Right lung (tissue), 5 donors: ENCODE results near the gene HBQ1. TPM values are rescaled to one million over a fixed set of nuclear protein-coding genes. Genes with fewer than 3 reads are reported as not detected.
"Not testable (repeated sequence)": the region's sequence is repeated elsewhere in the genome, so short reads cannot be mapped to it uniquely, and the experiment has no call there.

Source experiments
- DNase-seq, 2 donors: peaks; one replicate each; pipeline ENCODE4 v3.0.0-alpha.2; 2013
- polyA plus RNA-seq, 5 donors: library from polyadenylated mRNA; unstranded; fragments of 120-200 nt; gene quantifications; one replicate each; pipeline versions ENCODE4 v1.2.1 to v1.2.3, GENCODE V29; 2013; ENCODE audit warnings: inconsistent platforms in 1 of 5, low replicate concordance in 1 of 5; ENCODE audit not compliant: insufficient read length in 5 of 5, insufficient read depth in 1 of 5

The HBQ1 gene
- polyA plus RNA-seq, 5 donors: 0.36 to 1.9 (median 1.1) TPM

DNA sequence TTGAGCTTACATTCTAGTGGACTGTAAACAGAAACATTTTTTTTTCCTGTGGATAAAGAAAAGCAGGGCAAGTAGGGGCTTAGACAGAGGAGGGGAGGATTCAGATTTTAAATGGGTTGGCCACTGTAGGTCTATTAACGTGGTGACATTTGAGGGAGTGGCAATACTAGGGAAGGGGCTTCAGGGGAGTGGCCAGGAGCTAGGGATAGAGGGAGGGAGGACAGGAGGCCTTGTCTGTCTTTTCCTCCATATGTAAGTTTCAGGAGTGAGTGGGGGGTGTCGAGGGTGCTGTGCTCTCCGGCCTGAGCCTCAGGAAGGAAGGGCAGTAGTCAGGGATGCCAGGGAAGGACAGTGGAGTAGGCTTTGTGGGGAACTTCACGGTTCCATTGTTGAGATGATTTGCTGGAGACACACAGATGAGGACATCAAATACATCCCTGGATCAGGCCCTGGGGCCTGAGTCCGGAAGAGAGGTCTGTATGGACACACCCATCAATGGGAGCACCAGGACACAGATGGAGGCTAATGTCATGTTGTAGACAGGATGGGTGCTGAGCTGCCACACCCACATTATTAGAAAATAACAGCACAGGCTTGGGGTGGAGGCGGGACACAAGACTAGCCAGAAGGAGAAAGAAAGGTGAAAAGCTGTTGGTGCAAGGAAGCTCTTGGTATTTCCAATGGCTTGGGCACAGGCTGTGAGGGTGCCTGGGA, 21.0 kb upstream of the HBQ1 start:
- no peak for DNase-seq

- not testable (repeated sequence) for DNase-seq
Measured at GRCh38 chr16:160242-160641, 20.0 kb upstream of the HBQ1 start.

DNA sequence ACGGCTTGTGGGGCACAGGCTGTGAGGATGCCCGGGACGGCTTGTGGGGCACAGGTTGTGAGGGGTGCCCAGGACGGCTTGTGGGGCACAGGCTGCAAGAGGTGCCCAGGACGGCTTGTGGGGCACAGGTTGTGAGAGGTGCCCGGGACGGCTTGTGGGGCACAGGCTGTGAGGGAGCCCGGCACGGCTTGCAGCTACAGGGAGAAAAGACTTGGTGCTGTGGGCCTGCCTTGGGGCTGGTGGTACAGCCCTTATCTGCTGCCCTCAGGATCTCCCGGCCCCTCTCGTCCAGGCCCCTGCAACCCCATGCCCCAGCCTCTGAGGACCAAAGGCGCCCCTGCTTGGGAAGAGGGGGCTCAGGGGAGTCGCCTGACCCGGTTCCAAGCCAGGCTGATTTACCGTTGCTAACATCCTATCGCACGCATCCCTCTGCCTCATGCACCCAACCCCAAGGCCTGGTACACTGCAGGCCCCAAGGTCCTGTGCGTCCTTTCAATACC, 19.5 kb upstream of the HBQ1 start:
- no peak for DNase-seq

DNA sequence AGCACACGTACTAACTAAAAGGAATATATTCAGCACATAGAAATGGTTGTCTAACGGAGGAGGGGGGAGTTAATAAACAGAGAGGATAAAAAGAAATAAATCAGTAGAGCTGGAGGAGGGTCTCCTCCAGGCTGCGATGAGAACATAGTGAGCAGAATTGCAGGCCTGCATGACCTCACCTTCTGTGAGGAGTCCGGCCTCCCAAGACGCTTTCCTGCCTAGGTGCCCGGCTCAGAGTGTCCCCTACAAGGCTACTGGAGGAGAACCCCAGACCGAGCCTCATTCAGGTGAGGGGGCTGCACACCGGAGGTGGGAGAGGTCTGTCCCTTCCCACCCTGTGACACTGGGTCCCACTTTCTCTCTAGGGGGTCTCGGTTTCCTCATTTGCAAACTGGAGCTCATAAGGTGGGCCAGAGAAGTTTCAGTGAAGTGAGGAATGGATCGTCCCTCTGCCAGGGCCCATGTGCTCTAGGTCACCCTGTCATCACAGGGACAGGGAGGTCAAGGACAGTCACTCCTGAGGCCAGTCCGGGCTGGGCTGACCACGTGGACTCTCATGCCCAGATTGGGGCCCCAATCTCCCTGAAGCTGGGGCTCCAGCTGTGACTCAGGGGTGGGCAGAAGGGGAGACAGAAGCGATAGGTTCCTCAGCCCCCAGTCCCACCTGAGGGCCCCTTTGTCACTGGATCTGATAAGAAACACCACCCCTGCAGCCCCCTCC, 17.8 kb upstream of the HBQ1 start:
- no peak for DNase-seq

DNA sequence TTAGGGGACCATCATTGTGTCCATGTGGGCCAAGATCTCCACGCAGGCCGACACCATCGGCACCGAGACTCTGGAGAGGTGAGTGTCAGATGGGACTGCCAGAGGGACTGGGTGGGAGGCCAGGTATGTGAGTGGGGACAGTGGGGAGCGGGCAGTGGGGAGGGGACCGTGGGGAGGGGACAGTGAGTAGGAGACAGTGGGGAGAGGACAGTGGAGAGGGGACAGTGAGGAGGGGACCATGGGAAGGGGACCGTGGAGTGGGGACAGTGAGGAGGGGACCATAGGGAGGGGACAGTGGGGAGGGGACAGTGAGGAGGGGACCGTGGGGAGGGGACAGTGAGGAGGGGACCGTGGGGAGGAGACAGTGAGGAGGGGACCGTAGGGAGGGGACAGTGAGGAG, 17.1 kb upstream of the HBQ1 start:
- not testable (repeated sequence) for DNase-seq

DNA sequence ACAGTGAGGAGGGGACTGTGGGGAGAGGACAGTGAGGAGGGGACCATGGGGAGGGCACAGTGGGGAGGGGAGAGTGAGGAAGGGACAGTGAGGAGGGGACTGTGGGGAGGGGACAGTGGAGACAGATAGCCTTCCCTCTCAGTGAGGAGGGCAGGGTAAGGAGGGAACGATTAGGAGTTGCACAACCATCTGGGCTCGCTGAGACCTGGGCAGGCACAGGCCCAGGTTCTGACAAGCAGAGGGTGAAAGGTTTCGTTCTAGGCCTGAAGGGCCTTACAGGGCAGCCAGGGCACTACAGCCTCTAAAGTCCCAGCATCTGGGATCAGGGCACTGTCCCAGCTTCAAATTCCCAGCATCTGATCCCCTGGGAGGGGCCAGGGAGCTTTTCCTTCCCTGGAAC, 16.6 kb upstream of the HBQ1 start:
- not testable (repeated sequence) for DNase-seq

DNA sequence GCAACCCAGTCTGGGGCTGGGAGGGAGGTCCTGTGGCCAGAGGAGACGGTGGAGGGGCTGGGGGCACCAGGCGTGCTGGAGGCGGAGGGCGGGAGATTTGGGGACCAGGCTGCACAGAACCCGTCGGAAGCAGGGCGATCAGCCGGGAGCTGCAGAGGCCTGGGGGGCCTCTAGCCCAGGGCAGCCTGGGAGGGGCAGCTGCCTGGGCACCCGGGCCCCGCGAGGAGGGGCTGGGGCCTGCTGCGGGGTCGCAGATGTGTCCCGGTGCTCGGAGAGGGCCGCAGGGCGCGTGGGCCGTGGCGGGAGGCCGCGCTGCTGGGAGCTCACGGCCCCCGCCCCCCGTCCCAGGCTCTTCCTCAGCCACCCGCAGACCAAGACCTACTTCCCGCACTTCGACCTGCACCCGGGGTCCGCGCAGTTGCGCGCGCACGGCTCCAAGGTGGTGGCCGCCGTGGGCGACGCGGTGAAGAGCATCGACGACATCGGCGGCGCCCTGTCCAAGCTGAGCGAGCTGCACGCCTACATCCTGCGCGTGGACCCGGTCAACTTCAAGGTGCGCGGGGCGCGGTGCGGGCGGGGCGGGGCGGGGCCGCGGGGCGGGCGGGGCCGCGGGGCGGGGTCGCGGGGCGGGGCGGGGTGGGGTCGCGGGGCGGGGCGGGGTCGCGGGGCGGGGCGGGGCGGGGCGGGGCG, 16.0 kb upstream of the HBQ1 start:
- not testable (repeated sequence) for DNase-seq

- no peak for DNase-seq
Measured at GRCh38 chr16:164827-165538, 15.3 kb upstream of the HBQ1 start.

DNA sequence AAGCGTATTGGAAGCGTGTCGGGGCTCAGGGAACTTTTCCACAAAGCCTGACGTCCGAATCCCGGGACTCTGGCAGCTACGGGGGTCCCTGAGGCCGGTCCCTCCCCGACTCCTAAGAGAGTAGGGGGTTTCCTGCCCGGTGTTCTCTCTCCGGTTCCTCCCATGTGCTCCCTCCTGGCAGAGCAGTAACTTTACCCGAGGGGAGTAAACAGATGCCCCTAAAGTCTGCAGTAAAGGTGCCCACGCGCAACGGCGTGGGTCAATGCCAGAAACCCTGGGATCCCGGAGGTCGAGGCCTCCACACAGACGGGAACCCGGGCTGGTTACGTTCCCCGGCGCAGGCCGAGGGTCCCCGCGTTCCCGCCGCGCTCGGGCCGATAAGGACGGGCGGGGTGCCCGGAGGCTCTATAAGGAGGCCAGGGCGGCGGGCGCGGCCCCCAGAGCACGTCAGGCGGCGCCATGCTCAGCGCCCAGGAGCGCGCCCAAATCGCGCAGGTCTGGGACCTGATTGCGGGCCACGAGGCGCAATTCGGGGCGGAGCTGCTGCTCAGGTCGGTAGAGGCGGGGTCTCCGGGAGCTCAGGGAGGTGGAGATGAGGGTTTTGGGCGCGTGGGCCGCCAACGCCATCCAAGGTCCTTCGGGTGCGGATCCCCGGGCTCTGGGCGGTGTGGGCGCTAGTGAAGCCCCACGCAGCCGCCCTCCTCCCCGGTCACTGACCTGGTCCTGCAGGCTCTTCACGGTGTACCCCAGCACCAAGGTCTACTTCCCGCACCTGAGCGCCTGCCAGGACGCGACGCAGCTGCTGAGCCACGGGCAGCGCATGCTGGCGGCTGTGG, 14.5 kb upstream of the HBQ1 start, which contains the start of gene HBM:
Gene HBM, plus strand, starts transcription at position 440 of the 836 bp plus-strand sequence. Its CDS starts 20 bp downstream, at position 460.
- no peak for DNase-seq

DNA sequence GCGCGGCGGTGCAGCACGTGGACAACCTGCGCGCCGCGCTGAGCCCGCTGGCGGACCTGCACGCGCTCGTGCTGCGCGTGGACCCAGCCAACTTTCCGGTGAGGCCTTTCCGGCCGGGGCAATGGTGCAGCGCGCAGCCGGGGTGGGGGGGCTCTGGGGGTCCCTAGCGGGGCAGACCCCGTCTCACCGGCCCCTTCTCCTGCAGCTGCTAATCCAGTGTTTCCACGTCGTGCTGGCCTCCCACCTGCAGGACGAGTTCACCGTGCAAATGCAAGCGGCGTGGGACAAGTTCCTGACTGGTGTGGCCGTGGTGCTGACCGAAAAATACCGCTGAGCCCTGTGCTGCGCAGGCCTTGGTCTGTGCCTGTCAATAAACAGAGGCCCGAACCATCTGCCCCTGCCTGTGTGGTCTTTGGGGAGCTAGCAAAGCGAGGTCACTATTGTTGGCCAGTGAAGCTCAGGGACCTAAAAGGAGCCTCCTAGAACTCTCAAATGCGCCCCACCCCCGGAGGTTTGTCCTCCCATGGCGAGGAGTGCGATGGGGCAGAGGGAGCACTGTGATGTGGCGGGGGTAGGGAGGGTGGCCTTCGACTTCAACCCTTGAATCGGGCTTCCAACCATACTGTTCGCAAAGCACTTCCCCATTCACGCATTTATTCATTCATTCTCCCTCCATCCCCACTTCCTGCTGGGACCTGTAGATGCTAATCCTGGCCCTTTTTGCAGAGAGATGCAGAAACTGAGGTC, 13.7 kb upstream of the HBQ1 start:
- no peak for DNase-seq

GRCh38 chr16:167122-167690, 13.1 kb upstream of the HBQ1 start:
- DNase-seq: no peak

DNA sequence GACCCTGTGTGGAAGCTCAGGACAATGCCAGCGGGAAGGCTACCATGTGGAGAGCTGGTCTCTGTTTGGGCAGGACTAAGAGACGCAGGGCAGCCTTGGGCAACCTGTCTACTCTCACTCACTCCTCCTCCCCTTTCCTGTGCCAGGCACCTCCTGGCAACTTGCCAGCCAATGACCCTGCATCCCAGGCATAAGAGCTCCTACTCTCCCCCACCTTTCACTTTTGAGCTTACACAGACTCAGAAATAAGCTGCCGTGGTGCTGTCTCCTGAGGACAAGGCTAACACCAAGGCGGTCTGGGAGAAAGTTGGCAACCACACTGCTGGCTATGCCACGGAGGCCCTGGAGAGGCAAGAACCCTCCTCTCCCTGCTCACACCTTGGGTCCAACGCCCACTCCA, 11.8 kb upstream of the HBQ1 start:
- DNase-seq: no peak

DNA sequence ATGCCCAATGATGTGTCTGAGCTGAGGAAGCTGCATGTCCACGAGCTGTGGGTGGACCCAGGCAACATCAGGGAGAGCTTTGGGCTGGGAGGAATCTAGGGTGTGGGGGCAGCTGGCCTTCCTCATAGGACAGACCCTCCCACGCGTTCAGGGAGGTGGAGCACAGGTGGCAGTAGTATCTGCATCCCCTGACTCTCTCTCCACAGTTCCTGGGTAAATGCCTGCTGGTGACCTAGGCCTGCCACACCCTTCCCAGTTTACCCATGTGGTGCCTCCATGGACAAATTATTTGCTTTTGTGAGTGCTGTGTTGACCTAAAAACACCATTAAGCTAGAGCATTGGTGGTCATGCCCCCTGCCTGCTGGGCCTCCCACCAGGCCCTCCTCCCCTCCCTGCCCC, 11.2 kb upstream of the HBQ1 start:
- DNase-seq: no peak

GRCh38 chr16:170088-170507, 10.2 kb upstream of the HBQ1 start:
- peak in 1 of 2 donors; percentile 33 for DNase-seq

- DNase-seq: no peak
Measured at GRCh38 chr16:170788-171187, 9.5 kb upstream of the HBQ1 start.

- not testable (repeated sequence) for DNase-seq
Measured at GRCh38 chr16:172374-172941, 7.8 kb upstream of the HBQ1 start, which contains the start of gene HBA2. TSS of gene HBA2 (plus strand) at chr16:172876. CDS start at chr16:172913, 37 bp downstream.

- DNase-seq: not testable (repeated sequence)
Measured at GRCh38 chr16:173211-173854, 6.9 kb upstream of the HBQ1 start.

GRCh38 chr16:173928-174769, 6.1 kb upstream of the HBQ1 start:
- DNase-seq: peak in 1 of 2 donors; percentile 34
